ENCODE measurements around the gene GHRH.

Gene GHRH

GRCh38 chr20:37238935-37239451 lies 22.6 kb downstream of the GHRH start:
- peak; percentile 75 for DNase-seq (ENCODE audit: low read depth, low spot score)

GRCh38 chr20:37238426-37238825 lies 23.2 kb downstream of the GHRH start:
- DNase-seq (ENCODE audit: low read depth, low spot score), result no peak

- no peak for DNase-seq (ENCODE audit: low read depth, low spot score)
Observed at GRCh38 chr20:37237656-37238055, 24.0 kb downstream of the GHRH start.

GRCh38 chr20:37236462-37236861 lies 25.2 kb downstream of the GHRH start:
- DNase-seq (ENCODE audit: low read depth, low spot score), result no peak

GRCh38 chr20:37235065-37235464 lies 26.5 kb downstream of the GHRH start:
- no peak for DNase-seq (ENCODE audit: low read depth, low spot score)

DNA sequence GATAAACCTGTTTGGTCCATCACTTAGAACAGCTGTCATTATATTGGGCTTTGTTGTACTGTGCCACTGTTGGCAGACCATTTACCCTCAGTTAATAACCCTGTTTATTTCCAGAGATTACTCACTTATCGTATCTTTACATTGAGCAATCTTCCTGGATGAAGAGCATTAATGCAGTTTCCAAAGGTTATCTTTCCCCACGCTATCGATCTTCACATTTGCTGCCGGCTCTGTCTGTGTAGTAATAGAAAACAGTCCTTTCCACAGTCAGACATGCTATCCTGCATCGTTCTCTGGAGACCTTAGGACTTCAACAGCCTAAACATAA lies 27.4 kb downstream of the GHRH start:
- no peak for DNase-seq (ENCODE audit: low read depth, low spot score)

- DNase-seq (ENCODE audit: low read depth, low spot score), result no peak
Observed at GRCh38 chr20:37233548-37234253, 27.9 kb downstream of the GHRH start.

GRCh38 chr20:37231947-37232630 lies 29.5 kb downstream of the GHRH start:
- DNase-seq (ENCODE audit: low read depth, low spot score), result no peak

DNA sequence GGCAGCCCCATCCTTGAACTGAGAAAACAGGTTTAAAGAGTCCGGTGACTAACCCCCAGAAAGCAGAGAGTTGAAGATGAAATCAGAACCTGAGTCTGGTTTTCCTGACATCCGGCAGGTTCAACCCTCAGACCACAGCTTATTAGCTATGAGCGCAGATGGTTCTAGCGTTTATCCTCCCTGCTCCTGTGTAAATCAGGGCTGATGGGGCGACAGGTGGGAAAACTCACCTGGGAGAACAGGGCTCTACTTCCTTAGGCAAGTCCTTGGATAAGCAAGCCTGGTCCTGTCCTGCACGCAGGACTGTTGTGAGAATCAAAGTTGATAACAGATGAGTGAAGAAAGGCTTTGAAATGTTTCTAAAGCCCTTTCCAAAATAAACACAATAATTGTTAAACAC lies 31.4 kb downstream of the GHRH start:
- no peak for DNase-seq (ENCODE audit: low read depth, low spot score)

DNA sequence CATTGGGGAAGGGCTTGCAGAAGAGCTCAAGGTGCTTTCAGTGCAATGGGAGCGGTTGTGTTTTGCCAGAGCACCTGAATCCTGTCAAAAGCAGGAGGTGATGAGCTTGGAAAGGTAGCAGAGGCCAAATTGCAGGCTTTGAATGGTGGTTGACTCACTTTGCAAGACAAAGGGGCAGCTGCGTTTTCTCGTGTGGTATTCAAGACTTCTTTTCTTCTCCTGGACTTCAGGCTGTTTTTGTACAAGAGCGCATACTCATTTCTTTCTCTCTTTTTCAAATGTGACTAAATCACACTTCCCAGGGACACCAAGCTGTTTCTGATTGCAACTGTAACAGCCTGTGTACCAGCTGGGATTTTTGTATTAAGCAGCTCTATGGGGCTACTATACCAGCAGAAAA lies 32.3 kb downstream of the GHRH start:
- DNase-seq (ENCODE audit: low read depth, low spot score), result peak; percentile 43

- DNase-seq (ENCODE audit: low read depth, low spot score), result no peak
Observed at GRCh38 chr20:37228656-37229055, 33.0 kb downstream of the GHRH start.

GRCh38 chr20:37228082-37228481 lies 33.5 kb downstream of the GHRH start:
- DNase-seq (ENCODE audit: low read depth, low spot score), result peak; percentile 76

DNA sequence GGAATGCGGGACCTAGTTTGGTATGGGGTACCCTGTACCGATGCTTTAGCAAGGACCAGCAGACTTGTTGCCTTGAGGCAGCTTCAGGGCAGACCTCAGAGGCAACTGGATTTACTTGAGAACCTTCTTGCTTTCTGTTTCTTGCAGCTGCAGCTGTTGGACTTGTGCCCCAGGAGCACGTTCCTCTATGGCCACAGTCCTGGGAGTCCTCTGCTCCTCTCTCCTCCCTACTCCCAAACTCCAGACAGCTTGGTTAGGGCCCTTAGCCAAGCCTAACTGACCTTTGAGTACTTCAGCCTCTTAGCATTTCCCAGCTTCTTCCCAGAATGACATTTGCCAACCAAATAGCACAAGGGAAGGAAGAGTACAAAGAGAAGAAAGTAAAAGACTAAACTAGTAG lies 34.7 kb downstream of the GHRH start:
- DNase-seq (ENCODE audit: low read depth, low spot score), result peak; percentile 47

DNA sequence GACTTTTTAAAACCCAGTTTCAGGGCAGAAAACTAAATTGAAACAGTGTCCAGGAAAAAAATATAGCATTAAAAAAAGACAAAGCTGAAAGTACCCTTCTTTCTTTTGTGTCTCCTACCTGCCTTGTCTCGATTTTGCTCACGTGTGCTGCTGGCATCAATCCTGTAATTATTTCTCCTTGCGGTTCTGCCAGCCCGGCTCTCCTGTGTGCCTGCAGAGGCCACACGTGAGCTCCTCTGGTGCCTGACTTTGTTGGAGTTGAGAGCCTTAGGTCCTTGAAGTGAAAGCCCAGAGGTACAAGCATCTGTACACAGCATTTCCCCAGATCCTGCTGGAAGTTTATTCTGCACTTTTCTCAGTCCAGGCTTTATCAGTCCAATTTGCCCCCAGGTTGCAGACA lies 36.5 kb downstream of the GHRH start:
- DNase-seq (ENCODE audit: low read depth, low spot score), result no peak

GRCh38 chr20:37223053-37223452 lies 38.6 kb downstream of the GHRH start:
- peak; percentile 71 for DNase-seq (ENCODE audit: low read depth, low spot score)

DNA sequence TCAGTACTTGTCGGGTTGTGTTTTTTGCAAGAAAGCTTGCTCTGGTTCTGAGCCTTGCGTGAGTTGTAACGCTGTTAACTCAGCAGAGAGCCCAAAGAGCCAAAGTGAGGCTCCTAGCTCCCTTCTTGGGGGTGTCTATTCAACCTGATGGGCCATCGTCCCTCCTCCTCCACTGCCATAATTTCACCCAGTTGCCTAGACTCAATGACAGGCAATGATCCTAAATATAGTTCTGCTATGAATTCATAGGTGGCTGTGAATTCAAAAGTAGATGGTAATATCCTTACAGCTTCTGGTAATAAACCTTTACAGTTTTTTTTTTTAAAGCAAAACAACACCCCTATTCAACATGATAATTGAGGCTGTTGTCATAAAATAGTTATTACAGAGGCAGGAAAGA lies 39.5 kb downstream of the GHRH start:
- DNase-seq (ENCODE audit: low read depth, low spot score), result no peak

- DNase-seq (ENCODE audit: low read depth, low spot score), result no peak
Observed at GRCh38 chr20:37220731-37221130, 40.9 kb downstream of the GHRH start.

DNA sequence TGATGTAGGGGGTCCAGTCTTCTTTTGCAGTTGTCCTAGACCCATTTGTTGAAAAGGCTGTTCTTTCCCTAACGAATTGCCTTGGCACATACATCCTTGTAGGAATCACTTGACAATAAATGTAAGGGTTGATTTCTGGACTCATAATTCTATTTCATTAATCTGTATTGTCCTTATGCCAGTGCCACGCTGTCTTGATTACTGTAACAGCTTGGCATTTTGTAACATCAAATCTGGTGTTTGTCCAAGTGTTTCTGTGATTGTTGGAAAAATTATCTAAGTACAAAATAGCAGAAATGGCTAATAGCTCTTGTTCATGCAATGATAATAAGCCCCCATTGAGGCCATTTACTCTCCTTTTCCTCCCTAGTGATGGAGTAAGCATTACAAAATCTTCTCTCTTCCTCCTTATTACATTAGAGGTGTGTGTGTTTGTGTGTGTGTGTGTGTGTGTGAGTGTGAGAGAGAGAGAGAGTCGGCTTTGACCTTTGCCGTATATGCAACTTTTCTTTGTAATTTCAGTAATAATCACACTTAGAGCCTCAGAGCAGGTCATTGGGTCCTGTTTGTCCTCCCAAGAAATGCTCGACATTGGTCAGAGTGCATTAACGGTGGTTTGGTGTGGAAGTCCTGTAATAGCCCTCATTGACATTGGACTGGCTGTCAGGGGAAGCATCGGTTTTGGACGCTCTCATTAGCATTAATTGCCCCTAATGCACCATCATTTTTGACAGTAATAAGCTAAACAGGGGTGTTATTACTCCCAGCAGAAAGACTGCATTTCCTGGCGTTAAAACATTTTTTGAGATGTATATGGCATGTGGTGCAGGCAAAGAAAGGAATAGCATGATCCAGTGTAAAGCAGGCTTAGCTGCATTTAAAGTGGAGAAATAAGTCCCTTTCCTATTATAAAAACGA lies 41.6 kb downstream of the GHRH start:
- no peak for DNase-seq (ENCODE audit: low read depth, low spot score)

DNA sequence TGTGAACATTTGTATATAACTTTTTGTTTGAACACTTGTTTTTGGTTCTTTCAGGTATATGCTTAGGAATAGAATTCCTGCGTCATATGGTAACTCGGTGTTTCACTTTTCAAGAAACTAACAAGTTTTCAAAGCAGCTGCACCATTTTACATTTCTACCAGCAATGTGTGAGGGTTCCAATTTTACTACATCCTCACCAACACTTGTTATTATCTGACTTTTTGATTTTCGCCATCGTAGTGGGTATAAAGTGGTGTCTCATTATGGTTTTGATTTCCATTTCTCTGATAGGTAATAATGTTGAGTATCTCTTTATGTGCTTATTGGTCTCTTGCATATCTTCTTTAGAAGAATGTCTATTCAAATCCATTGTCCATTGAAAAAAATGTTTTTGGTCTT lies 42.6 kb downstream of the GHRH start:
- DNase-seq (ENCODE audit: low read depth, low spot score), result no peak

DNA sequence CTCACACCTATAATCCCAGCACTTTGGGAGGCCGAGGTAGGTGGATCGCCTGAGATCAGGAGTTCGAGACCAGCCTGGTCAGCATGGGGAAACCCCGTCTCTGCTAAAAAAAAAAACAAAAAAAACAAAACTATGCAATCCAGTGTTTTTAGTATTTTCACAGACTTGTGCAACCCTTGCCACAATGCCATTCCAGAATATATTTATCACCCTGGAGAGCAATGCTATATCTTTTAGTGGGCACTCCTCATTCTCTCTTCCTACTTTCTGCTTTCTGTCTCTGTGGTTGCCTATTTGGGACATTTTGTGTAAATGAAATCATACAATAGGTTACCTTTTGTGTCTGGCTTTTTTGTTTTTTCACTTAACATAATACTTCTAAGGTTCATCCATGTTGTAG lies 43.2 kb downstream of the GHRH start:
- DNase-seq (ENCODE audit: low read depth, low spot score), result no peak

DNA sequence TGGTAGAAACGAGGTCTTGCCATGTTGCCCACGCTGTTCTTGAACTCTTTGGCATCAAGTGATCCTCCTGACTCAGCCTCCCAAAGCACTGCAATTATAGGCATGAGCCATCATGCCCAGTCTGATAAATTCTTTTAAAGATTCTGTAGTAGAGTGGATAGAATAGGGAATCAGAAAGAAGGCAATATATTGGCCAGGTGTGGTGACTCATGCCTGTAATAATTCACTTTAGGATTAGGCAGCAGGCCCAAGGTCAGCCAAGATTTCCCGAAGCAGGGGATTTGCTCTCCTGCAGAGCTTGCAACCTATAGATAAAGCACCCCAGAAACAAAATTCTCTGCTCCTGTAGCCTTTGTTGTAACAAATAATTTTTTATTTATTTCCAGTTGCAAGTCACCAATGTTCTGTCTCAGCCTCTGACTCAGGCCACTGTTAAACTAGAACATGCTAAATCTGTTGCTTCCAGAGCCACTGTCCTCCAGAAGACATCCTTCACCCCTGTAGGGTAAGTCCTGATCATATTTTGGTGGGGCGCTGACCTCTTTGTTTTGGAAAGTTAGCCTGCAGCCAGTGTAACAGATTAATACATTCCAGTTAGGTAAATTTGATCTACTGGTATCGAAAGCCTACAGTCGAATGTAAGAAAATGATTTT lies 51.8 kb downstream of the GHRH start:
- no peak for DNase-seq (ENCODE audit: low read depth, low spot score)

- no peak for DNase-seq (ENCODE audit: low read depth, low spot score)
Observed at GRCh38 chr20:37209193-37209592, 52.4 kb downstream of the GHRH start.

Measured in astrocyte of the hippocampus (primary cell).